SJCRH30 (cell line): ENCODE results near the gene CREB3L2. TPM values are rescaled to one million over a fixed set of nuclear protein-coding genes. Genes with fewer than 3 reads are reported as not detected.
"Not testable (repeated sequence)": the region's sequence is repeated elsewhere in the genome, so short reads cannot be mapped to it uniquely, and the experiment has no call there.

Experiments used
- DNase-seq, 2 experiments: peaks; one replicate each; pipeline ENCODE4 v3.0.0-alpha.2; 2015 to 2020
- H3K27ac ChIP-seq: fragments of 250-450 bp; sonication (Bioruptor Pico); 2 replicates; pipeline ENCODE4 v1.5.1; 2020; ENCODE audit warnings: mild to moderate bottlenecking, moderate library complexity
- H3K27me3 ChIP-seq: fragments of 250-450 bp; sonication (Bioruptor Pico); 2 replicates; pipeline ENCODE4 v1.5.1; 2020; ENCODE audit warnings: mild to moderate bottlenecking, moderate library complexity
- H3K36me3 ChIP-seq: fragments of 250-450 bp; sonication (Bioruptor Pico); 2 replicates; pipeline ENCODE4 v1.5.1; 2020; ENCODE audit warnings: mild to moderate bottlenecking, moderate library complexity
- H3K4me1 ChIP-seq: fragments of 250-450 bp; sonication (Bioruptor Pico); 2 replicates; pipeline ENCODE4 v1.5.1; 2020; ENCODE audit warnings: mild to moderate bottlenecking, moderate library complexity
- H3K4me3 ChIP-seq: fragments of 250-450 bp; sonication (Bioruptor Pico); 2 replicates; pipeline ENCODE4 v1.5.1; 2020; ENCODE audit warnings: mild to moderate bottlenecking, moderate library complexity
- H3K9me3 ChIP-seq: fragments of 250-450 bp; sonication (Bioruptor Pico); replicated peaks from 2 replicates; pipeline ENCODE4 v1.5.1; 2020; ENCODE audit warnings: mild to moderate bottlenecking, moderate library complexity
- total RNA-seq: library from RNA; depleted of rRNA; stranded (reverse); fragments of >200 nt; shearing (Covaris generic); gene quantifications from 2 replicates; pipeline ENCODE4 v1.2.3, GENCODE V29; 2014

The CREB3L2 gene
- total RNA-seq, 1 experiment from 2014 or later = 18.7 TPM

DNA sequence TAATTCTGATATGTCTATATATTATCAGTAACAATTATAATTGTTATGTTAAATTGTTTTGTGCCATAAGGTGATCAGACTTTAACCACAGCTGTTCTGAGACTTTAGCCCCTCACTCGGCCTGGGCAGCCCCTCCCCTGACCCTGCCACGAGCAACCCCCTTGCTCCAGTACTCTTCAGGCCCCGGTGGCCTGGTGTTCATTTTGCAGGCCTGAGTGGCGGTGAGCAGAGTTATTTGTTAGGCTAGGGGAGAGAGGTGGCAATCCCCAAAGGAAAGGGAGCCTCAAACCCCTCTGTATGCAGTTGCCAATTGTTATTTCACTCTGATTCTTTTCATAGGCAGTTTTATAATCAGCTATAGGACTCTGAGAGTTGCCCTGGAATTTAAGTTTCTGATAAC, 22.9 kb upstream of the CREB3L2 start:
- Histone ChIP-seq H3K27ac (no peak overlapping the region), H3K27me3 (peaks cover 1% of the 10 kb centered on the region; the same call in 1 of the 2 replicates), H3K4me3 (no peak overlapping the region), H3K4me1 (no peaks in the 10 kb centered on the region), H3K36me3 (no peaks in the 10 kb centered on the region), H3K9me3 (0 out of 2 replicates have a peak, but pooled peaks cover 4% of the 10 kb centered on the region)
- DNase-seq = no peak

DNA sequence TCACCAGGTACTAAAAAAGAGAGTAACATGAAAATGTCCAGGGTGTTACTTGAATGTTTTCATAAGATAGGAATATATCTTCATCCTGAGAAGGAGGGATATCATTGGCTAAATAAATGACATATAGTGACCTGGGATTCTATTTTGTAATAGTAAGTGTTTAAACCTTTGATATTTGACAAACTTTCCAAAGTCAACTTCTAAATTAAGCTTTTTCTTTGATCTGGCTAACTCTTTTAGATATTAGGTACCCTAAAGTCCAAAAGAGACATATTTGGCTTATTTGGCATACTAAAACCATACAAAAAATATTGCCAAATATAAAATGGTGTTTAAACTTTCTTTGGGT, 22.4 kb upstream of the CREB3L2 start:
- no peak for DNase-seq
- no peak overlapping the region for H3K27ac ChIP-seq
- H3K4me1 ChIP-seq = no peaks in the 10 kb centered on the region
- H3K4me3 ChIP-seq = no peak overlapping the region
- peaks cover 5% of the 10 kb centered on the region; the same call in 1 of the 2 replicates for H3K27me3 ChIP-seq
- no peaks in the 10 kb centered on the region for H3K36me3 ChIP-seq
- 0 out of 2 replicates have a peak, but pooled peaks cover 4% of the 10 kb centered on the region for H3K9me3 ChIP-seq

DNA sequence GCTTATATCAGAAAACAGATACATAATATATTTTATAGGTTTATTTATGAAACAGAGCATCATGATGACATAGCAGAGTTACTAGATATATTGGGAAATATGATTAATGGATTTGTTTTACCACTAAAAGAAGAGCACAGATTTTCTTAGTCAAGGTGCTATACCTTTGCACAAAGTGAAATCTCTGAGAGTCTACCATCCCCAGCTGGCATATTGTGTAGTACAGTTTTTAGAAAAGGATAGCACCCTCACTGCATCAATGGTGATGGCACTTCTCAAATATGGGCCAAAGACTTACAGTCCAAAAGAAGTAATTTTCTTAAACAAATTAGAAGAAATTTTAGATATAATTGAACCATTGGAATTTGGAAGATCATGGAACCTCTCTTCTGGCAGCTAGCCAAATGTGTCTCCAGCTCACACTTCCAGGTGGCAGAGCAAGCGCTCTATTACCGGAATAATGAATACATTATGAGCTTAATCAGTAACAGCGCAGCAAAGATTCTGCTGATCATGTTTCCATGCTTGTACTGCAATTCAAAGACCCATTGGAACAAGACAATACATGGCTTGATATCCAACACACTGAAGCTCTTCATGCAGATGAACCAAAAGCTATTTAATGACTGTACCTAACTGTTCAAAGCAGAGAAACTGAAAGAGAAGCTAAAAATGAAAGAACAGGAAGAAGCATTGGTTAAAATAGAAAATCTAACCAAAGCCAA, 21.9 kb upstream of the CREB3L2 start:
- Histone ChIP-seq H3K27ac (no peak overlapping the region), H3K36me3 (no peaks in the 10 kb centered on the region), H3K9me3 (0 out of 2 replicates have a peak, but pooled peaks cover 4% of the 10 kb centered on the region), H3K4me1 (no peaks in the 10 kb centered on the region), H3K4me3 (no peak overlapping the region), H3K27me3 (peaks cover 5% of the 10 kb centered on the region; the same call in 1 of the 2 replicates)
- no peak for DNase-seq

DNA sequence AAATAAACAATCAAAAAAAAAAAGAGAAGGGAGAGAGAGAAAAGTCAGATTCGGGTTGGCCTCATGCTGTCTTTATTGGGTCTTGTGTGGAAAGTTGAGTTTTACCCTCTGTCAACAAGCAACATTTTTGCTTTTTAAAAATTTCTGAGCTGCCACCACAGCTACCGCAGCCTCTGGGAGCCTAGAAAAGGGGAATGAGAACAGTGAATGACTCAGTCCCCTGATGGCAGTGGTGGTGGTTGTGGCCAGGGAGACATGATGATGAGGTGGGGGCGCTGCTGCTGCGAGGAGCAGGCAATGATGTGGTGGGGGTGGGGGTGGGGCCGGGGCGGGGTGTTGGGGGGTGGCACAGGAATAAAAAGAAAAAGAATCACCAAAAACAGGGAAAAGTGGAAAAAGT, 20.0 kb upstream of the CREB3L2 start:
- no peak for DNase-seq
- no peaks in the 10 kb centered on the region for H3K36me3 ChIP-seq

DNA sequence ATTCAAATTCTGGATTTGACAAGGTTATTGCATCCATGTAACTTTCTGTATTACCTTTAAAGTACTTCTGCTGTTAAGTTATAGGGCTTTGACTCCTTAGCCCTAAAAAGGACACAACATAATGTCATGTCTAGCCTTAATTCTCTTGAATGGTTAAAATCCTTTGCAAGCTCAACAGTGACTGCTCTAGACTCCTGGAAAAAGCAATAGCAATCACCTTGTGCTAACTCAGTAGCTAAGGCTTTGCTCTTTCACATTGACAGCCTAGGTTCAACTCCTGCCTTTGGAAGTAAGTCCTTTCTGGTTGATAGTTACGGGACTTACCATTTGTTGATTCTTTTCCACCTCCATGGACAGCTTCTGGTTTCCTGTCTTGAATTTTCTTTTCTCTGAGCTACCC, 16.1 kb upstream of the CREB3L2 start:
- Histone ChIP-seq H3K36me3 (no peaks in the 10 kb centered on the region), H3K4me3 (no peak overlapping the region), H3K4me1 (no peaks in the 10 kb centered on the region; the same call in 1 of the 2 replicates), H3K27me3 (peaks cover 14% of the 10 kb centered on the region), H3K9me3 (no peaks in the 10 kb centered on the region), H3K27ac (no peak overlapping the region)
- no peak for DNase-seq

More for the DNA sequence above, 20.0 kb upstream of the CREB3L2 start:
- no peak overlapping the region for H3K4me3 ChIP-seq
- 0 out of 2 replicates have a peak, but pooled peaks cover 4% of the 10 kb centered on the region for H3K9me3 ChIP-seq
- peaks cover 8% of the 10 kb centered on the region for H3K27me3 ChIP-seq
- no peak overlapping the region for H3K27ac ChIP-seq
- H3K4me1 ChIP-seq = no peaks in the 10 kb centered on the region

DNA sequence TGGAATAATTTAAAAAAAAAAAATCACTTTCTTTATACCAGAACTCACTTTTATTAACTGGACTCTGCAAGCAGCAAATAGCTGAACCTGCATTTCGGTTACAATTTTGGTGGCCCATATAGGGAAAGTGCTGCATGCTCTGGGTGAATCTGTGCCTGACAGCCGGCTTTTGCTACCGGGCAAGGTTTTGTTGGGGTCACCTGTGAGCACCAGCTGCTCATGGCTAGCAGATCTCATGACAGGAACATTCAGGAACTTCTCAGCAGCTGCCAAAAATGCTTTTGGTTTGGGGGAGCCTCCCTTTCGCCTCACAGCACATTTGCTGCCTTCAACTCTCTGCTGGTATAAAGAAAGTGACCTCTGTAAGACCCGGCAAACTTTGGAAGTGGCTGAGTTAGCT, 13.2 kb upstream of the CREB3L2 start:
- no peaks in the 10 kb centered on the region for H3K9me3 ChIP-seq
- peaks cover 17% of the 10 kb centered on the region for H3K27me3 ChIP-seq
- no peak overlapping the region for H3K27ac ChIP-seq
- no peak for DNase-seq
- no peaks in the 10 kb centered on the region; the same call in 1 of the 2 replicates for H3K4me1 ChIP-seq
- H3K36me3 ChIP-seq = no peaks in the 10 kb centered on the region
- H3K4me3 ChIP-seq = no peak overlapping the region

DNA sequence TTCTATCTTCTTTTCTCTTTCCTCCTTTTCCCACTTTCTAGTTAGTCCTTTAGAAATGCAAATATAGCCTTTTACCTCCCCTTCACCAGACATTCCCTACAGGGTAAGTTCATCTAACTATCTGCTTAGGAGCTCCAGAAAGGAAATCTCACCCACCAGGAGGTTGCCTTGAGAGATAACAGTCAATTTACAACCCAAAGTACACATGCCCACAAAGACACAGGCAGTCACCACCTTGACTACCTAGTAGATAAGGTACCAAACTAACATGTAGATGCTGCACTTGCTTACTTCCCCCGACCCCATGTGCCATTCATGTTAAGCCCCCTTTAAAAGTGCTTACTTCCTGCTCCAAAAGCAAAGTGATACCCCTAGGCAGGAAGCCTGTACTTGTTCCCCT, 12.8 kb upstream of the CREB3L2 start:
- peaks cover 18% of the 10 kb centered on the region for H3K27me3 ChIP-seq
- H3K36me3 ChIP-seq = no peaks in the 10 kb centered on the region
- no peak overlapping the region for H3K27ac ChIP-seq
- H3K4me1 ChIP-seq = no peaks in the 10 kb centered on the region; the same call in 1 of the 2 replicates
- DNase-seq = no peak
- H3K4me3 ChIP-seq = no peak overlapping the region
- H3K9me3 ChIP-seq = no peaks in the 10 kb centered on the region

DNA sequence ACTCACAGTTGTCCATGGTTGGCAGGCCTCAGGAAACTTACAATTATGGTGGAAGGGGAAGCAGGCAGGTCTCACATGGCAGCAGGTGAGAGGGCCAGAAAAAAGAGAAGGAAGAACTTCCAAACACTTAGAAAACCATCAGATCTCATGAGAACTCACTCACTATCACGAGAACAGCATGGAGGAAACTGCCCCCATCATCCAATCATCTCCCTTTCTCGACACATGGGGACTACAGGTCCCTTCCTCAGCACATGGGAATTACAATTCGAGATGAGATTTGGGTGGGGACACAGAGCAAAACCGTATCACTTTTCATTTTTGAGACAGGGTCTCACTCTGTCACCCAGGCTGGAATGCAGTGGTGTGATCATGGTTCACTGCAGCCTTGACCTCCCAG, 12.3 kb upstream of the CREB3L2 start:
- not testable (repeated sequence) for DNase-seq, H3K4me1 ChIP-seq, H3K27ac ChIP-seq, H3K4me3 ChIP-seq, H3K9me3 ChIP-seq, H3K36me3 ChIP-seq
- H3K27me3 ChIP-seq = peaks cover 17% of the 10 kb centered on the region

DNA sequence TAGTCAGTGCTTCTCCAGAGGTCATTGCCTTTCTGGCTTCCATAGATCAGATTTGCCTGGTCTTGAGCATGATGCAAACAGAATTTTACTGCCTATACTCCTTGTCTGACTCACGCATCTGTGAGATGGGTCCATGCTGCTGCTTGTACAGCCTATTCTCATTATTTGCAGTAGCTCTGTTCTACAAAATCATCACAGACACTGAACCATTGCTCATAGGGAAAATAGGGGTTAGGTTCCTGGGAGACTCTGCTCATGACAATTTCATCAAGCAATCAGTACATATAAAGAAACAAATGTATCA, 7.4 kb upstream of the CREB3L2 start:
- H3K4me1 ChIP-seq = no peaks in the 10 kb centered on the region
- no peak overlapping the region for H3K4me3 ChIP-seq
- DNase-seq = no peak
- H3K9me3 ChIP-seq = no peaks in the 10 kb centered on the region
- H3K27me3 ChIP-seq = peaks cover 12% of the 10 kb centered on the region
- H3K36me3 ChIP-seq = no peaks in the 10 kb centered on the region
- H3K27ac ChIP-seq = no peak overlapping the region

DNA sequence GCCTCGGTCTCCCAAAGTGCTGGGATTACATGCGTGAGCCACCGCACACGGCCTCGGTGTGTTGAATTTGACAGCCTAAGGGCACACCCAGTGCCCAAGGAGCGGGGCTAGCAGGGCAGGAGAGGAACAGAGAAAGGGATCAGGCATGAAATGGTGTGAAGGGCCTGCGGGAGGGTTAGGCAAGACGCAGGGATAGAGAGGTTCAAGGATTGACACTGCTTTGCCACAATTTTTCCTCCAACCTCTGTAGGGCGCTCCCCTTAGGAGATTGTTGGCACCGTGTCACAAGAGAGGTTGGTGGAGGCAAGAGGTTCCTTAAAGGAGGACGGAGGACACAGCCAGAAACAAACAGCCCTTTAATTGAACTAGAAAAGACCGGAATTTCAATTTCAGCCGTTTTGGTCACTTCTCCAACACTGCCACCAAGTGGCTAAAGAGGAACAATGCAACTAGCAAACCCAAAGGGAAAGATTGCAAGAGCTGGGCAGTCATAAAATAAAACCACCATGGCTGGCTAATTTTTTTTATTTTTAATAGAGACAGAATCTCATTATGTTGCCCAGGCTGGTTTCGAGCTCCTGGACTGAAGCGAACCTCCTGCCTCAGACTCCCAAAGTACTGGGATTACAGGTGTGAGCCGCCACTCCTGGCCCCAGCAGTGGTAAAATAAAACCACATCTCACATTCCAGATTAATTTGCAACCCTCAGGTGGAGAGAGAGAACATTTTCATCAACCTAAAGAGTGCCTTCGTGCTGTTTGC, 6.9 kb upstream of the CREB3L2 start:
- H3K4me1 ChIP-seq = no peaks in the 10 kb centered on the region
- H3K4me3 ChIP-seq = no peak overlapping the region
- DNase-seq = peak; percentile 26 to 81
- no peak overlapping the region for H3K27ac ChIP-seq
- H3K36me3 ChIP-seq = no peaks in the 10 kb centered on the region
- peaks cover 10% of the 10 kb centered on the region; the same call in 1 of the 2 replicates for H3K27me3 ChIP-seq
- H3K9me3 ChIP-seq = no peaks in the 10 kb centered on the region

DNA sequence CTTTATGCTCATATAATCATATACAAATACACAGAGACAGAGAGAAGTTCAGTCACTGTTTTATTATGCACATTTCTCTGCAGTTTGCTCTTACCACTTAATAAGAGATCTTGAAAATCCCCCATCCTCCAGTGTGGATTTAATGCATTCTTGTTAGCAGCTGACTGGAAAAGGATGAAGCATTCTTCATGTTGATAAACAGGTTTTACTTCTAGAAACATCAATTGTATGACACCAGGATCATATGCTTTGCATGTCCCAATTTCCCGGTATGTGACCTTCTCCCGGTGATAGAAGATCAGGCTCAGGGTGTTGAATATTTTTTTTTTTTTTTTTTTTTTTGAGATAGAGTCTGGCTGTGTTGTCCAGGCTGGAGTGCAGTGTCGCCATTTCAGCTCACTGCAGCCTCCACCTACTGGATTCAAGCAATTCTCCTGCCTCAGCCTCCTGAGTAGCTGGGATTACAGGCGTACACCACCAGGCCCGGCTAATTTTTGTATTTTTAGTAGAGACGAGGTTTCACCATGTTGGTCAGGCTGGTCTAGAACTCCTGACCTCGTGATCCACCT, 6.2 kb upstream of the CREB3L2 start:
- no peak overlapping the region for H3K27ac ChIP-seq
- no peak for DNase-seq
- no peaks in the 10 kb centered on the region for H3K9me3 ChIP-seq
- no peak overlapping the region for H3K4me3 ChIP-seq
- peaks cover 8% of the 10 kb centered on the region; the same call in 1 of the 2 replicates for H3K27me3 ChIP-seq
- H3K36me3 ChIP-seq = no peaks in the 10 kb centered on the region
- no peaks in the 10 kb centered on the region for H3K4me1 ChIP-seq

DNA sequence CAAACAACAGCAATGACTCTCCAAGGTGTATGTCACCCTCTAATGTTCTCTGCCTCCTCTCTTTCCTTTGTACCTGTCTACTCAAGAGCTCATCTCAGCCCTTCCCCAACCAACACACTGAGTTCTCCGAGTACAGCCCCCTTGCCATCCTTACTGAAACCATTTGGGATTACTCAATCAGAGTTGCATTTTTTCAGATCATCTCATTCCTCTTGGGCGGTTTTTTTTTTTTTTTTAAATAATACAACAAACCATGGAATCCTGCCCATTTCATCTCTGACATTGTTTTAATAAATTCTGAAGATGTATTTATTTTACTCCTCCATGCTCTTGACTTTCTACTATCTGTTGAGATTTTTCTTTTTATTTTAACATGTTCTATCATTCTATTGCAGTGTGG, 4.2 kb upstream of the CREB3L2 start:
- no peaks in the 10 kb centered on the region for H3K4me1 ChIP-seq
- H3K4me3 ChIP-seq = no peak overlapping the region
- no peak overlapping the region for H3K27ac ChIP-seq
- H3K27me3 ChIP-seq = 0 out of 2 replicates have a peak, but pooled peaks cover 5% of the 10 kb centered on the region
- H3K36me3 ChIP-seq = no peaks in the 10 kb centered on the region
- H3K9me3 ChIP-seq = no peaks in the 10 kb centered on the region
- DNase-seq = no peak

DNA sequence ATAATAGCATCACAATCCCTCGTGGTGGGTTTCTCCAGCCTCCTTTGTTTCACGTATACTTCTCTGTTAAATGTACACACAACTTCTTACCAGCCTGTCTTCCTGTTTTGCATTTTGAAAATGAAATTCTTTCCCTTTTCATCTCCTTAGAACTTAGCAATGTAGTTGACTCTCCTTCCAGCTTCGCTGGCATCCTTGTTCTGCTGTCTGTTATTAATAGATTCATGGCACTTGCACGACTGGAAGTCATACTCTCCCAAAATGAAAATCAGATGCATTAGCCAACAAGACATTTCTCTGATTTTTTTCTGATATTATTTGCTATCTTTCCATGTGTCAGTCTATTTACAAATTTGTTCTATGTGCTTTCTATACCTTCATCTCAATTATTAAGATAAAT, 3.0 kb upstream of the CREB3L2 start:
- H3K36me3 ChIP-seq = no peaks in the 10 kb centered on the region
- no peak for DNase-seq
- H3K27me3 ChIP-seq = 0 out of 2 replicates have a peak, but pooled peaks cover 5% of the 10 kb centered on the region
- no peaks in the 10 kb centered on the region for H3K9me3 ChIP-seq
- no peaks in the 10 kb centered on the region for H3K4me1 ChIP-seq
- H3K27ac ChIP-seq = no peak overlapping the region
- no peak overlapping the region for H3K4me3 ChIP-seq

DNA sequence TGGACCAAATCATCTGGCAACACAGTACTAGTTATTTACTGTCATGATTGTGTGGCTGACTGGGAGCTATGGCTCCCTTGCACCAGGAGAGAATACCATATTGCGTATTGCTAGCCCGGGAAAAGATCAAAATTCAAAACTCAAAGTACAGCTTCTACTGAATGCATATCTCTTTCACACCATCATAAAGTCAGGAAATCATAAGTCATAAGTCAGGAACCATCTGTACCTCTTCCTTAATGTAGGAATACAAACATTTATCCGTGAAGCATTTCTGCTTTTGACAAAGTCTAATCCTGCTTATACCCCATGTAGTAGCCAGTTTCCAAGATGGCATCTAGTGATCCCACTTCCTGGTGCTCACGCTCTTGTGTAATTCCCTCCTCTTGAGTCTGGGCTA, 2.2 kb upstream of the CREB3L2 start:
- H3K27ac ChIP-seq = no peak overlapping the region
- H3K4me1 ChIP-seq = 0 out of 2 replicates have a peak, but pooled peaks cover 4% of the 10 kb centered on the region
- no peaks in the 10 kb centered on the region for H3K36me3 ChIP-seq
- no peak overlapping the region for H3K4me3 ChIP-seq
- no peaks in the 10 kb centered on the region for H3K9me3 ChIP-seq
- no peak for DNase-seq
- H3K27me3 ChIP-seq = no peaks in the 10 kb centered on the region

DNA sequence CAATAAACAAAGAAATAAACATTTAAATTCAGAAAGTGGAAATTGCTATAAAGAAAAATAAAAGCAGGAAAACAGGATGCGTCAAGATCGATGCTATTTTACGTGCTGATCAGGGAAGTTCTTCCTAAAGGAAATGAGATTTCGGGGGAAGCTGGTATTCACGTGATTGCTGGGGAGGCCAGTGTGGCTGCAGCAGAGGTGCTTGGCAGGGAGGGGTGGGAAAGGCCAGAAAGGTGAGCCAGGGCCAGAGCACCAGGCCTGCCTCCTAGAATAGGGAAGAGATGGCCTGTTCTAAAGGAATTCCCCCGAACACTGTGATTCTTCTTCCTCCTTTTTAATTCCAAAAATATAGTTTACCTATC, 923 bp upstream of the CREB3L2 start:
- H3K27ac ChIP-seq = peak overlapping the region; percentile 6; the same call in 1 of the 2 replicates

More for the DNA sequence above, 923 bp upstream of the CREB3L2 start:
- H3K4me1 ChIP-seq = 0 out of 2 replicates have a peak, but pooled peaks cover 4% of the 10 kb centered on the region
- H3K27me3 ChIP-seq = no peaks in the 10 kb centered on the region
- H3K36me3 ChIP-seq = no peaks in the 10 kb centered on the region
- H3K4me3 ChIP-seq = peak overlapping the region; percentile 44
- H3K9me3 ChIP-seq = no peaks in the 10 kb centered on the region
- DNase-seq = no peak
